SU-DHL-6 (cell line): ENCODE measurements around the gene CNPY4.

Experiments
- H2AFZ ChIP-seq: fragments of 200-600 bp; sonication (generic); 2 replicates; pipeline ENCODE4 v1.6.1; 2014; ENCODE audit warnings: low read depth, mild to moderate bottlenecking, moderate library complexity, mixed read lengths, antibody characterized with exemption, low read length; ENCODE audit not compliant: severe bottlenecking
- H3F3A ChIP-seq: fragments of 200-600 bp; shearing (Covaris generic); 2 replicates; pipeline ENCODE4 v1.6.0; 2016; ENCODE audit warnings: antibody characterized with exemption, mild to moderate bottlenecking; ENCODE audit not compliant: insufficient read depth
- H3K27ac ChIP-seq: fragments of 200-600 bp; sonication (generic); 2 replicates; pipeline ENCODE4 v1.5.1; 2016; ENCODE audit warnings: low read depth, mild to moderate bottlenecking, low read length, moderate library complexity, mixed read lengths
- H3K27me3 ChIP-seq: fragments of 200-600 bp; sonication (generic), shearing (Covaris generic); 2 replicates; pipeline ENCODE4 v1.6.0; 2014; ENCODE audit warnings: mild to moderate bottlenecking, low read length
- H3K36me3 ChIP-seq: fragments of 200-600 bp; sonication (generic); 2 replicates; pipeline ENCODE4 v1.6.1; 2014; ENCODE audit warnings: mild to moderate bottlenecking, low read length, mixed read lengths
- H3K4me2 ChIP-seq: fragments of 300-600, 200-600 bp; shearing (Covaris generic), sonication (generic); 2 replicates; pipeline ENCODE4 v1.6.0; 2014; ENCODE audit warnings: low read length, low read depth, mild to moderate bottlenecking; ENCODE audit not compliant: poor library complexity, severe bottlenecking
- H3K4me3 ChIP-seq: fragments of 200-600 bp; sonication (generic); 2 replicates; pipeline ENCODE4 v1.5.1; 2014; ENCODE audit warnings: antibody characterized with exemption, low read length, mild to moderate bottlenecking, mixed read lengths; ENCODE audit not compliant: insufficient read depth, poor library complexity, severe bottlenecking
- H3K79me2 ChIP-seq: fragments of 200-600 bp; sonication (generic); 2 replicates; pipeline ENCODE4 v1.6.1; 2014; ENCODE audit warnings: mild to moderate bottlenecking, low read length, moderate library complexity; ENCODE audit not compliant: insufficient read depth
- H3K9ac ChIP-seq: fragments of 200-600 bp; sonication (generic); 2 replicates; pipeline ENCODE4 v1.7.0; 2014; ENCODE audit warnings: mild to moderate bottlenecking, low read length
- H3K9me2 ChIP-seq: fragments of 200-600 bp; sonication (generic); replicated peaks from 2 replicates; pipeline ENCODE4 v1.6.1; 2014; ENCODE audit warnings: low read length; ENCODE audit not compliant: insufficient read depth
- H3K9me3 ChIP-seq: fragments of 200-600 bp; sonication (generic); 2 replicates; pipeline ENCODE4 v1.6.1; 2014; ENCODE audit warnings: low read length, mixed read lengths; ENCODE audit not compliant: insufficient read depth
- H4K20me1 ChIP-seq: fragments of 200-600 bp; sonication (generic); 2 replicates; pipeline ENCODE4 v1.6.1; 2014; ENCODE audit warnings: low read depth, mild to moderate bottlenecking, antibody characterized with exemption, low read length, moderate library complexity, mixed read lengths
- EZH2phosphoT487 ChIP-seq: fragments of 200-600 bp; sonication (generic), shearing (Covaris generic); conservative IDR thresholded peaks from 2 replicates; pipeline ENCODE4 v1.6.1; 2018; ENCODE audit warnings: mild to moderate bottlenecking, antibody characterized with exemption, low read length, moderate library complexity, mixed read lengths
- TF ChIP-seq, protein P1 (sequence below): fragments of 200-600 bp; sonication (generic); IDR thresholded peaks from one replicate; pipeline ENCODE4 v1.5.1; 2017; ENCODE audit warnings: antibody characterized with exemption, mild to moderate bottlenecking, low read length, moderate library complexity; ENCODE audit not compliant: insufficient read depth, poor library complexity, severe bottlenecking

Gene CNPY4

GRCh38 chr7:100093054-100093453, 26.4 kb upstream of the CNPY4 start:
- Histone ChIP-seq H3K9ac (no peak overlapping the region), H3K4me3 (no peak overlapping the region)

GRCh38 chr7:100093498-100093897, 25.9 kb upstream of the CNPY4 start:
- no peak overlapping the region for H3K27ac ChIP-seq
- peaks cover 64% of the 10 kb centered on the region for H3K36me3 ChIP-seq
- H3K27me3 ChIP-seq: no peaks in the 10 kb centered on the region
- no peaks in the 10 kb centered on the region for H3K9me3 ChIP-seq
- no peak overlapping the region for H3K4me2 ChIP-seq
- peaks cover 16% of the 10 kb centered on the region for H3K79me2 ChIP-seq
- no peak overlapping the region for H2AFZ ChIP-seq
- H4K20me1 ChIP-seq: peaks cover 7% of the 10 kb centered on the region; the same call in 1 of the 2 replicates
- no peak overlapping the region for H3K4me3 ChIP-seq
- peaks cover 65% of the 10 kb centered on the region for H3F3A ChIP-seq
- TF ChIP-seq EZH2phosphoT487: no peak
- TF ChIP-seq, protein P1, sequence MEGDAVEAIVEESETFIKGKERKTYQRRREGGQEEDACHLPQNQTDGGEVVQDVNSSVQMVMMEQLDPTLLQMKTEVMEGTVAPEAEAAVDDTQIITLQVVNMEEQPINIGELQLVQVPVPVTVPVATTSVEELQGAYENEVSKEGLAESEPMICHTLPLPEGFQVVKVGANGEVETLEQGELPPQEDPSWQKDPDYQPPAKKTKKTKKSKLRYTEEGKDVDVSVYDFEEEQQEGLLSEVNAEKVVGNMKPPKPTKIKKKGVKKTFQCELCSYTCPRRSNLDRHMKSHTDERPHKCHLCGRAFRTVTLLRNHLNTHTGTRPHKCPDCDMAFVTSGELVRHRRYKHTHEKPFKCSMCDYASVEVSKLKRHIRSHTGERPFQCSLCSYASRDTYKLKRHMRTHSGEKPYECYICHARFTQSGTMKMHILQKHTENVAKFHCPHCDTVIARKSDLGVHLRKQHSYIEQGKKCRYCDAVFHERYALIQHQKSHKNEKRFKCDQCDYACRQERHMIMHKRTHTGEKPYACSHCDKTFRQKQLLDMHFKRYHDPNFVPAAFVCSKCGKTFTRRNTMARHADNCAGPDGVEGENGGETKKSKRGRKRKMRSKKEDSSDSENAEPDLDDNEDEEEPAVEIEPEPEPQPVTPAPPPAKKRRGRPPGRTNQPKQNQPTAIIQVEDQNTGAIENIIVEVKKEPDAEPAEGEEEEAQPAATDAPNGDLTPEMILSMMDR: no peak
- no peaks in the 10 kb centered on the region for H3K9me2 ChIP-seq
- H3K9ac ChIP-seq: no peak overlapping the region

More at GRCh38 chr7:100093054-100093453, 26.4 kb upstream of the CNPY4 start:
- Histone ChIP-seq H3K79me2 (peaks cover 11% of the 10 kb centered on the region), H3K36me3 (peaks cover 60% of the 10 kb centered on the region), H3K9me3 (no peaks in the 10 kb centered on the region), H3K27ac (no peak overlapping the region), H3K9me2 (no peaks in the 10 kb centered on the region), H3F3A (peaks cover 65% of the 10 kb centered on the region), H4K20me1 (peaks cover 5% of the 10 kb centered on the region; the same call in 1 of the 2 replicates), H3K4me2 (no peak overlapping the region), H3K27me3 (no peaks in the 10 kb centered on the region), H2AFZ (no peak overlapping the region)
- no peak for TF ChIP-seq EZH2phosphoT487

GRCh38 chr7:100093925-100094486, 25.4 kb upstream of the CNPY4 start:
- peaks cover 7% of the 10 kb centered on the region; the same call in 1 of the 2 replicates for H4K20me1 ChIP-seq
- no peak overlapping the region for H2AFZ ChIP-seq
- peaks cover 16% of the 10 kb centered on the region for H3K79me2 ChIP-seq
- no peak overlapping the region for H3K9ac ChIP-seq
- no peaks in the 10 kb centered on the region for H3K9me2 ChIP-seq
- peaks cover 65% of the 10 kb centered on the region for H3F3A ChIP-seq
- H3K27ac ChIP-seq: no peak overlapping the region
- TF ChIP-seq EZH2phosphoT487: no peak
- TF ChIP-seq, protein P1: no peak
- peaks cover 69% of the 10 kb centered on the region for H3K36me3 ChIP-seq
- H3K9me3 ChIP-seq: no peaks in the 10 kb centered on the region
- H3K4me3 ChIP-seq: no peak overlapping the region
- no peak overlapping the region for H3K4me2 ChIP-seq
- no peaks in the 10 kb centered on the region for H3K27me3 ChIP-seq

DNA sequence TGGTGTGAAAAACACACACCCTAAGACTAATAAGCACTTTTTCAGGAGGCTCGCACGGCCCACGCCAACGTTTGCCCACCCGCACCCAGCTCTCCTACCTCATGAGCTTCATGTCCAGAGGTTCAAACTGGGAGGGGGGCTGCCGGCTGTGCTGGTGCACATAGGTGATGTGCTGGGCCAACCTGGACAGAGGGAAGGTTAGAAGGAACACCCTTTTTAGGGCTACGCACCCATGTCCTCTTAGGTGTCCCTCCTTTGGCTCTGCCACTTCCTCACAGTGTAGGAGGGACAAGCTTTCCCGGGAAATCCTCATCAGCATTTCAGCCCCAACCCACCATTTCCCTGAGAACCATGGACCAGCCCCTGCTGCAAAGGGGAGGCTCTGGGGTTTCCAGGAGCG, 24.1 kb upstream of the CNPY4 start:
- H3K4me3 ChIP-seq: no peak overlapping the region
- peaks cover 82% of the 10 kb centered on the region for H3K36me3 ChIP-seq
- peaks cover 16% of the 10 kb centered on the region for H4K20me1 ChIP-seq
- no peak overlapping the region for H3K27ac ChIP-seq
- H3K79me2 ChIP-seq: peaks cover 25% of the 10 kb centered on the region
- no peak overlapping the region for H3K9ac ChIP-seq
- no peak for TF ChIP-seq EZH2phosphoT487
- TF ChIP-seq, protein P1: no peak
- peaks cover 67% of the 10 kb centered on the region for H3F3A ChIP-seq
- H3K9me3 ChIP-seq: no peaks in the 10 kb centered on the region
- no peaks in the 10 kb centered on the region for H3K27me3 ChIP-seq
- no peaks in the 10 kb centered on the region for H3K9me2 ChIP-seq
- no peak overlapping the region for H2AFZ ChIP-seq
- no peak overlapping the region for H3K4me2 ChIP-seq
